ENCODE data around the gene AZIN2. TPM values are rescaled to one million over a fixed set of nuclear protein-coding genes. Genes with fewer than 3 reads are reported as not detected.

AZIN2 gene
- total RNA-seq, 1 experiment from 2014 or later, result 0.39 TPM

DNA sequence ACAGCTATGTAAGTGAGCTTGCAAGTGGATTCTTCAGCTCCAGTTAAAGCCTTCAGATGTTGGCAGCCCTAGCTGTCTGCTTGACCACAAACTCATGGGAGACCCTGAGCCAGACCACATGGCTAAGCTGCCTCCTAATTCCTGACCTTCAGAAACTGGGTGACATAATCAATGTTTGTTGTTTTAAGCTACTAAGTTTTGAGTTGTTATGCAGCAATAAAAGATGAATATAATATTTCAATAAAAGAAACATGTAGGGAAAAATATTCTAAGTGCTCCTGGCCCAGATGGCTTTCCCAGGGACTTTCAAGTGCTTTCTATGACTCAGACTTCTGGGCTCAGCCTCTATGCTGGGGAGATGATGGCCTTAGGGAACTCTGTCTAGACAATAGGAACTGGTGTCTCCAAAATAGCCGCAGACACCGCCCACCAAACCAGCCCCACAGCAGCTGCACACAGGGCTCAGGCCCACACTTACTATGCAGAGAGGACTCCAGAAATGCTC is 20.3 kb upstream of the AZIN2 start:
- no CpG with 5 or more reads among the region's 2 CpGs for WGBS (ENCODE audit: extremely low coverage, insufficient read length, low lambda C conversion rate)
- H3K4me2 ChIP-seq (ENCODE audit: insufficient read depth, insufficient read length, low read length), result no peak overlapping the region
- peaks cover 42% of the 10 kb centered on the region in 2 experiments for H3K9me3 Mint-ChIP-seq

More for the DNA sequence above, 20.3 kb upstream of the AZIN2 start:
- Mint-ChIP-seq H3K4me1 (peaks cover 3 to 4% of the 10 kb centered on the region in 2 experiments; a peak in 1 of 4 replicates), H3K27me3 (ENCODE audit: low read depth) (peaks cover 25% of the 10 kb centered on the region), H3K4me3 (no peak overlapping the region), H3K27ac (no peak overlapping the region), H3K36me3 (ENCODE audit: insufficient read depth in 1 of 3, low read depth in 3 of 3) (peaks cover 16 to 35% (median 27%) of the 10 kb centered on the region in 3 experiments)
- no peak overlapping the region for H3K27ac ChIP-seq (ENCODE audit: insufficient read length, low read depth, low read length)
- no peak overlapping the region for H3T11ph ChIP-seq (ENCODE audit: low read length)
- no peak overlapping the region for H4K91ac ChIP-seq (ENCODE audit: insufficient read length, low read depth, low read length)
- no peak overlapping the region for H2BK15ac ChIP-seq (ENCODE audit: low read depth, low read length)
- H3K27me3 ChIP-seq (ENCODE audit: insufficient read depth, low read length), result no peaks in the 10 kb centered on the region
- H3K4me1 ChIP-seq (ENCODE audit: insufficient read depth, low read length), result no peaks in the 10 kb centered on the region
- no peak overlapping the region for H3K23ac ChIP-seq (ENCODE audit: insufficient read length, low read depth, low read length)
- H3K79me1 ChIP-seq (ENCODE audit: insufficient read depth, low read depth, low read length, poor library complexity, severe bottlenecking), result no peaks in the 10 kb centered on the region
- H3K9me3 ChIP-seq (ENCODE audit: control insufficient read depth, low read depth, low read length), result peaks cover 8% of the 10 kb centered on the region
- no peak overlapping the region for H4K8ac ChIP-seq (replicated peaks; ENCODE audit: insufficient read length, low read depth, low read length)
- H2AFZ ChIP-seq (ENCODE audit: low read length), result no peak overlapping the region
- H4K20me1 ChIP-seq (ENCODE audit: control insufficient read depth, insufficient read depth, insufficient read length), result no peaks in the 10 kb centered on the region
- no peak overlapping the region for H2BK20ac ChIP-seq (ENCODE audit: low read depth, low read length, poor library complexity, severe bottlenecking)
- H3K9ac ChIP-seq (ENCODE audit: extremely low read depth, insufficient read length, low read length), result no peak overlapping the region
- no peak overlapping the region for H4K5ac ChIP-seq (ENCODE audit: insufficient read length, low read depth, low read length)
- no peak overlapping the region for H3K56ac ChIP-seq (ENCODE audit: insufficient read length, low read depth, low read length)
- H3K4ac ChIP-seq (ENCODE audit: low read depth, low read length), result no peak overlapping the region
- no peak overlapping the region for H2BK12ac ChIP-seq (ENCODE audit: insufficient read length, low read depth, low read length)
- TF ChIP-seq, protein P1, sequence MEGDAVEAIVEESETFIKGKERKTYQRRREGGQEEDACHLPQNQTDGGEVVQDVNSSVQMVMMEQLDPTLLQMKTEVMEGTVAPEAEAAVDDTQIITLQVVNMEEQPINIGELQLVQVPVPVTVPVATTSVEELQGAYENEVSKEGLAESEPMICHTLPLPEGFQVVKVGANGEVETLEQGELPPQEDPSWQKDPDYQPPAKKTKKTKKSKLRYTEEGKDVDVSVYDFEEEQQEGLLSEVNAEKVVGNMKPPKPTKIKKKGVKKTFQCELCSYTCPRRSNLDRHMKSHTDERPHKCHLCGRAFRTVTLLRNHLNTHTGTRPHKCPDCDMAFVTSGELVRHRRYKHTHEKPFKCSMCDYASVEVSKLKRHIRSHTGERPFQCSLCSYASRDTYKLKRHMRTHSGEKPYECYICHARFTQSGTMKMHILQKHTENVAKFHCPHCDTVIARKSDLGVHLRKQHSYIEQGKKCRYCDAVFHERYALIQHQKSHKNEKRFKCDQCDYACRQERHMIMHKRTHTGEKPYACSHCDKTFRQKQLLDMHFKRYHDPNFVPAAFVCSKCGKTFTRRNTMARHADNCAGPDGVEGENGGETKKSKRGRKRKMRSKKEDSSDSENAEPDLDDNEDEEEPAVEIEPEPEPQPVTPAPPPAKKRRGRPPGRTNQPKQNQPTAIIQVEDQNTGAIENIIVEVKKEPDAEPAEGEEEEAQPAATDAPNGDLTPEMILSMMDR (conservative IDR thresholded peaks at IDR 0.05), result no peak
- no peaks in the 10 kb centered on the region for H3K79me2 ChIP-seq (ENCODE audit: insufficient read depth, low read length)
- no peak for DNase-seq
- no peak overlapping the region for H3K14ac ChIP-seq (ENCODE audit: insufficient read depth, low read length)
- no peak overlapping the region for H3K18ac ChIP-seq (ENCODE audit: insufficient read length, low read depth, low read length)
- H2BK120ac ChIP-seq (ENCODE audit: low read depth, low read length, poor library complexity, severe bottlenecking), result no peak overlapping the region
- H3K23me2 ChIP-seq (ENCODE audit: insufficient read length, low read depth, low read length, poor library complexity, severe bottlenecking), result no peaks in the 10 kb centered on the region
- no peak overlapping the region for H2BK5ac ChIP-seq (ENCODE audit: insufficient read length, low read length)
- H2AK5ac ChIP-seq (ENCODE audit: insufficient read length, low read length), result no peak overlapping the region

Data from H9 (cell line).